RWPE1 (cell line): ENCODE results near the gene GTF3C5.

Experiments used
- CTCF ChIA-PET: fragments of 350-600 bp; sonication (Branson Sonifier 250); formaldehyde crosslinking; extraction: SDS; loops from one replicate; lab custom pipeline; 2021; lab: Yijun Ruan, JAX
- POLR2A ChIA-PET: fragments of 400-600 bp; formaldehyde crosslinking; extraction: SDS; loops from one replicate; lab custom pipeline; 2020; ENCODE audit warnings: antibody characterized with exemption; ENCODE audit not compliant: low non-redundant PET; lab: Yijun Ruan, JAX
- DNase-seq: peaks from one replicate; pipeline ENCODE4 v3.0.0; 2012; ENCODE audit warnings: low spot score
- H3K27ac ChIP-seq: fragments of 450-650 bp; 2 replicates; pipeline ENCODE4 v1.5.1; 2017
- TF ChIP-seq, protein P1 (sequence below): fragments of 450-650 bp; conservative IDR thresholded peaks from 2 replicates; pipeline ENCODE4 v1.5.1; 2017; ENCODE audit warnings: low read depth, mild to moderate bottlenecking

The GTF3C5 gene

GRCh38 chr9:133026426-133026825, 4.4 kb upstream of the GTF3C5 start:
- no peak overlapping the region for H3K27ac ChIP-seq
- POLR2A ChIA-PET, result interaction anchor here (0.6 kb wide), 1 partner anchor 81 kb away, joined by 3 read pairs; no protein-coding TSS in a partner anchor
- CTCF ChIA-PET, result interaction anchor here (0.6 to 2.3 kb wide), 6 partner anchors 22 to 161 kb away, joined by 3 to 11 read pairs (median 3); no protein-coding TSS in a partner anchor
- DNase-seq, result no peak
- TF ChIP-seq, protein P1, sequence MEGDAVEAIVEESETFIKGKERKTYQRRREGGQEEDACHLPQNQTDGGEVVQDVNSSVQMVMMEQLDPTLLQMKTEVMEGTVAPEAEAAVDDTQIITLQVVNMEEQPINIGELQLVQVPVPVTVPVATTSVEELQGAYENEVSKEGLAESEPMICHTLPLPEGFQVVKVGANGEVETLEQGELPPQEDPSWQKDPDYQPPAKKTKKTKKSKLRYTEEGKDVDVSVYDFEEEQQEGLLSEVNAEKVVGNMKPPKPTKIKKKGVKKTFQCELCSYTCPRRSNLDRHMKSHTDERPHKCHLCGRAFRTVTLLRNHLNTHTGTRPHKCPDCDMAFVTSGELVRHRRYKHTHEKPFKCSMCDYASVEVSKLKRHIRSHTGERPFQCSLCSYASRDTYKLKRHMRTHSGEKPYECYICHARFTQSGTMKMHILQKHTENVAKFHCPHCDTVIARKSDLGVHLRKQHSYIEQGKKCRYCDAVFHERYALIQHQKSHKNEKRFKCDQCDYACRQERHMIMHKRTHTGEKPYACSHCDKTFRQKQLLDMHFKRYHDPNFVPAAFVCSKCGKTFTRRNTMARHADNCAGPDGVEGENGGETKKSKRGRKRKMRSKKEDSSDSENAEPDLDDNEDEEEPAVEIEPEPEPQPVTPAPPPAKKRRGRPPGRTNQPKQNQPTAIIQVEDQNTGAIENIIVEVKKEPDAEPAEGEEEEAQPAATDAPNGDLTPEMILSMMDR, result no peak

- no peak overlapping the region for H3K27ac ChIP-seq
- TF ChIP-seq, protein P1, result no peak
- ChIA-PET POLR2A (no interaction called here), CTCF (interaction anchor here (0.6 to 2.0 kb wide), 4 partner anchors 21 to 120 kb away, joined by 3 to 5 read pairs (median 3); no protein-coding TSS in a partner anchor)
- no peak for DNase-seq
Measured at GRCh38 chr9:133027134-133027533, 3.7 kb upstream of the GTF3C5 start.

DNA sequence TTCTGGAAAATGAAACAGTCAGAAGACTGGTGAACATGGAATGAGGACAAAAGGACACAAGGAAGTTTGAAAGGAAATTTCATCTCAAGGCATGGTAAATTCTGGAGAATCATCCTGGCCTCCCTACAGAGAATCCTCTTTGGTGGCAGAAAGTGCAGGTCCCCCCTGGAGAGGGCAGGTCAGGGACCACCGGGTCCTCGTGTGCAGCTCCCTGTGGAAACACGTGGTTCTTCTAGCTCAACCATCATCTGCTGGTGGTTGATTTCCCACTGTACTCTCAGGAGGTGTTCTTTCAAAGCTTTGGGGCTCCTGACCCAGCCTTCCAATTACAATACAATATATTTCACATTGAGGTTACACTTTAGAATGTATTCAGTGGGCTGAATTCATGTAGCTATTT, 2.6 kb upstream of the GTF3C5 start:
- CTCF ChIA-PET, result interaction anchor here (0.5 to 2.0 kb wide), 2 partner anchors 15 to 20 kb away, joined by 3 to 5 read pairs; no protein-coding TSS in a partner anchor
- no peak overlapping the region for H3K27ac ChIP-seq
- POLR2A ChIA-PET, result no interaction called here
- TF ChIP-seq, protein P1, result no peak
- no peak for DNase-seq

DNA sequence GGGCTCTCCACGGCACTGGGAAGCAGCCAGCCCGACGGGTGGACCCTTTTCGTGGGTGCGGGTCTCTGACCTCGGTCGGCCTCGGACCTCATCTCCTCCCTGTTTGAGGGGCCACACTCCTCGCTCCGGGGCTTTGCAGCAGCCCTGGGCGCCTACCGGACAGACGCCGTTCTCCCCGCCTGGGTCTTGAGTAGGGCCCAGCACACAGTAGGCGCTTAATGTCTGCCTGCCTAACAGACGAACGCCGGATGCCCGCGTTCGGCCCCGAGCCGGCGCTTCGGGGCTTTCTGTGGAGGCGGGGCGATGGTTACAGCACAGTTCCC, 842 bp upstream of the GTF3C5 start:
- ChIA-PET POLR2A (interaction anchor here (0.6 to 1.4 kb wide), 7 partner anchors 27 to 647 kb away, joined by 3 to 5 read pairs (median 3); partner anchors contain the start of gene CACFD1), CTCF (interaction anchor here (1.7 kb wide), 1 partner anchor 117 kb away, joined by 10 read pairs; no protein-coding TSS in a partner anchor)
- TF ChIP-seq, protein P1, result no peak
- DNase-seq, result no peak
- H3K27ac ChIP-seq, result peak overlapping the region; percentile 87

GRCh38 chr9:133031130-133031422, 279 bp downstream of the GTF3C5 start:
- TF ChIP-seq, protein P1, result no peak
- H3K27ac ChIP-seq, result peak overlapping the region; percentile 87
- no peak for DNase-seq
- ChIA-PET CTCF (interaction anchor here (1.3 to 2.5 kb wide), 4 partner anchors 9 to 116 kb away, joined by 6 to 12 read pairs (median 10); no protein-coding TSS in a partner anchor), POLR2A (no interaction called here)

GRCh38 chr9:133031496-133031911, 707 bp downstream of the GTF3C5 start:
- TF ChIP-seq, protein P1, result no peak
- ChIA-PET CTCF (interaction anchor here (1.3 to 2.5 kb wide), 4 partner anchors 9 to 116 kb away, joined by 6 to 12 read pairs (median 10); no protein-coding TSS in a partner anchor), POLR2A (no interaction called here)
- peak overlapping the region; percentile 87 for H3K27ac ChIP-seq
- DNase-seq, result no peak
